Adrenal gland (tissue), 5 donors: ENCODE results near the gene FSD1.

Experiments
- CTCF ChIP-seq, 6 experiments: fragments of 450-650 bp in 4 of 6; fragments of 200-600 bp in 2 of 6; sonication (generic) in 1 of 6; IDR thresholded peaks; 1 replicate in 5 of 6; 2 replicates in 1 of 6; pipeline versions ENCODE4 v1.5.1 to v1.8.0; 2016 to 2021; ENCODE audit warnings: antibody characterized with exemption in 6 of 6, mild to moderate bottlenecking in 2 of 6, moderate library complexity in 1 of 6
- POLR2A ChIP-seq, 2 donors: fragments of 450-650 bp; IDR thresholded peaks; one replicate each; pipeline ENCODE4 v1.6.1; 2017; ENCODE audit warnings: antibody characterized with exemption in 2 of 2, mild to moderate bottlenecking in 2 of 2, moderate library complexity in 1 of 2
- donor health status: DM: no; HTN: no; CAD: no.

DNA sequence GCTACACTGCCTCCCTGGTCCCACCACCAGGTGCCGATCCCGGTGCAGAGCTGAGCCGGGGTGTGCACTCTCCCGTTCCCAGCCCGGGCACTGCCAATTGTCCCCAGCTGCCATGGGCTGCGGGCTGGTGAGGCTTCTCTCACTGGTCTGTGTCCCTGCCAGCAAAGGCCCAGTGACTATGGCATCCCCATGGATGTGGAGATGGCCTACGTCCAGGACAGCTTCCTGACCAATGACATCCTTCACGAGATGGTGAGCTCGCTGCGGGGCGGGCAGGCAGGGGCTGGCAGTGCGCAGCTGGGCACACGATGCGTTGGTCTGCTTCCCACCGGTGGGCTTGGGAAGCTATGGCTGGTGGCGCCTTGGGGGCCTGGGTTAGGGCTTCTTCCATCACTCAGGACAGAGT is 53.5 kb downstream of the FSD1 start:
- TF ChIP-seq CTCF (IDR thresholded peaks at IDR 0.05) (no peak), POLR2A (IDR thresholded peaks at IDR 0.05) (no peak)
